CD4-positive, alpha-beta T cell treated with Interleukin-4 for 4 hours (primary cell): Measurements from ENCODE around the gene KANSL3.
"Not testable (repeated sequence)": the region's sequence is repeated elsewhere in the genome, so short reads cannot be mapped to it uniquely, and the experiment has no call there.

ENCODE experiments used
- DNase-seq: peaks from one replicate; pipeline ENCODE4 v3.0.0-alpha.2; 2020

Gene KANSL3

DNA sequence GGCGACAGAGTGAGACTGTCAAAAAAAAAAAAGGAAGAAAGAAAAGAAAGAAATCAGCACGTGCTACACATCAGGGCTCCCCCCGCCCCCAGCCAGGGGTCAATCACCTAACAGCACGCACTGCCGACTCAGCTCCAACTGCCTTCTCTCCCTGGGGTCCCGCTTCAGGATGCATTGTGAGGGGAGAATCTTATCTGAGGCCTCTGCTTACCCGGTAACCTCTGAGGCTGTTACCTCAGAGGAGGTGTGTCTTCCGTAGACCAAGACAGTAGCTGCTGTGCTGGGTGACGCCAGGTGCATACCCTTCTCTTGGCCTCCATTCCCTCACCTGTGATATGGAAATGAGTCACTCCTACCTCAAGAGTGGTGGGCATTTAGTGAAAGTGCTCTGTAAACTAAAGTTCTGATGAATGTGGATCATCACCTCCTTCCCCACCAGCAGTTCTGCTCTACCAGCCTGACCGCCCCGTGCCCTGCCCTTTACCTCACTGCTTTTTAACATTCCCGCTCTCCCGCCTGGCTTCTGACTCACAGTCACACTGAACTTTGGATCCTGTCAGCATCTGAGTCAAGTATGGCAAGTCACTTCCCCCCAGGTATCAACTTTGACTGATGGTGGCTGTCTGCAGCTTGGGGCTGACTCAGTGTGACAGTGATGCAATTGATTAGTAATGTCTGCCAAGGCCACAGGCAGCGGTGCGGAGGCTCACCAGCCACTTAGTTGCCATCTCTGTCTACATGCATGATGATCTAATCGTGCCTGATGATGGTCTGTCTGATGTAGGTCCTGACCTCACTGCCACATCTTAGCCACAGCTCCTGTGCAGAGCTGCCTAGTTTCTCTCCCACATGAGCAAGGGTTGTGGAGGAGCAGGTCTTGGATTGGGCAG lies 81.4 kb downstream of the KANSL3 start:
- DNase-seq = peak; percentile 69

DNA sequence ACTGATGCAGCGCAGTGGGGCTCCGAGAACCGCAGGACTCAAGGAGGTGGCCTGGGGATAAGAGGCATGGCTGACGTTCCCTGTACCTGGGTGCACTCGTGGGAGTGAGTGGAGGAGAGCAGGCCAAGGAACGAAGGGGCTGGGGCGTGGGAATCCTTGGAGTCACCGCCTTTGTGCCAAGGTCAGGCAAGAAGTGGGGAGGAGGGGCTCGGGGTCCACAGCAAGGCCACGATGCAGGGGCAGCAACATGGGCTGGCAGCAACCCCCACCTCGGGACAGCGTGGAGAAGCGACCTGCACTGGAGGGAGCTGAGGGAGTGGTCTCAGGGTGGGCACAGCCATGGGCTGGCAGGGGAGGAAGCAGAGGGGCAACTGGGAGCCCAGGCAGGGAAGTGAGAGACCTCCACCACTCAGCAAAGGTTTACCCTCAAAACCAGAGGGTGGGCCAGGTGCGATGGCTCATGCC lies 82.9 kb downstream of the KANSL3 start:
- no peak for DNase-seq

GRCh38 chr2:96554293-96555145 lies 83.6 kb downstream of the KANSL3 start:
- peak; percentile 55 for DNase-seq

- not testable (repeated sequence) for DNase-seq
Observed at GRCh38 chr2:96553957-96554292, 84.2 kb downstream of the KANSL3 start.

DNA sequence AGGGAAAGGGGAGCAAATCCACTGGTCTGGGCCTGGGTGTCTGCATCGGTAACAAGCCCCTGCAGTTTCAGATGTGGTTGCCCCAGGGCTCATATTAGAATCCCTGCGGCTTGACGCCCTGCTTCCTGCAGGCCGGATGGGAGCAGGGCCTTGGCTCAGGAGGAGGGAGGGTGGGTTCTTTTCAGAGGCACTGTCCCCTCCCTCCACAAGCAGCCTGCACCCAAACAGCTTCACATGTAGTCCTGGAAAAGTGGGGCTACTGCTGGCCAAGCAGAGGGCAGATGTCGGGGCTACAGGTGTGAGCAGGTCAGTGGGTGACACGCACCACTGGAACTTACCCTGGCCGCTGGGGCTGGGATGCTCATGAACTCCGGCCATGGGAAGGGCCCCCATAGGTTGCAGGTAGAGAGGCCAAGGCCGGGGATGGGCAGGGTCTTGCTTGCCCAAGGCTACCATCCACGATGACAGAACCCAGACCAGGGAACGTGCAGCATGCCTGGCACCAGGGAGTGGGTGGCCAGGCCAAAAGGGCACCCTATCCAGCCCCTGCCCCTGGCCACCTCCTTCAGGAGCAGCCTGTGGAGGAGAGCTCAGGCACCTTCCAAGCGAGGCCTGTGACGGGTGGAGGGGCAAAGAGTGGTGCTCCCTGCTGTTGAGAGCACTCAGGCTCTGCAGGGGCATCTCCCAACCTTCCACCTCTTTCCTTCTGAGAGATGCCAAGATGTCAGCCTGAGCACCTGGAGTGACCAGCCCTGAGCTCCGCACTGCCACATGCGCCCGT lies 84.7 kb downstream of the KANSL3 start:
- DNase-seq = no peak

DNA sequence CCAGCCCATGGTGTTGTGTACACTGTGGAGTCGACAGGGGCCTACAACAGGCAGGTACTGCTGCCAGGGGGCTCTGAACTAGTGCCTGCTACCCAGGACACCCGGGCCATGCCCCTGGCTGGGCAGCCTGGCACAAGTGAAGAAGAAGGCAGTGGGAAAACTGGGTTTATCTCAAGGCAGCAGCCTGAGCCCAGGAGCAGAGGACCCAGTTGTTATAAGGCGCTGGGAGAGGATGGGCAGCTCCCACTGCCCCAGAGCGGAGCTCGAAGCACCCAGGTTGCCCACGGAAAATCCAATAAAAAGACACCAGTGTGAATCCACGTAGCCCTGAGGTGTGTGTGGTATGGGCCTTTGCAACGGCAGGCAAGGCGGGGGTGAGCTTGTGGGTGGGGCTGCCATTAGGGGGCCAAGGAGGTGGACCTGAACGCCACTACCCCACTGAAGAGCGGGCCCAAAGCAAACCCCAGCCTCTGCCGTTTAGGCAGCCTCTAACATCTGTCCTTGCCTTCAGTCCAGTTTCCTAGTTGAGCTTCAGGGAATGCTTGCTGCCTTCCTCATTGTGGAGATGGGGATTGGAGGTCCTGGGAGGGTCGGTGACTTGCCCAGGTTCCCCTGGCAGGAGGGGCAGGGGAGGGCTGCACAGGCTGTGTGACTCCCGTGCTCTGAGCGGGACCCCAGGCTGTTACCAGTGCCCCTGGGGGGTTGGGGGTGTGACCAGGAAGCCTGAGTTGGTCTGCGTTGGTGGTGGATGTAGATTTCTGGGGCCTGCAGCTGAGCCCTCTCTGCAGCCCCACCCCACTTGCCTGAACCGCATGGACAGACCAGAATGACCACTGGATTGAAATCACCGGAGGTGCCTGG lies 85.6 kb downstream of the KANSL3 start:
- DNase-seq = no peak

DNA sequence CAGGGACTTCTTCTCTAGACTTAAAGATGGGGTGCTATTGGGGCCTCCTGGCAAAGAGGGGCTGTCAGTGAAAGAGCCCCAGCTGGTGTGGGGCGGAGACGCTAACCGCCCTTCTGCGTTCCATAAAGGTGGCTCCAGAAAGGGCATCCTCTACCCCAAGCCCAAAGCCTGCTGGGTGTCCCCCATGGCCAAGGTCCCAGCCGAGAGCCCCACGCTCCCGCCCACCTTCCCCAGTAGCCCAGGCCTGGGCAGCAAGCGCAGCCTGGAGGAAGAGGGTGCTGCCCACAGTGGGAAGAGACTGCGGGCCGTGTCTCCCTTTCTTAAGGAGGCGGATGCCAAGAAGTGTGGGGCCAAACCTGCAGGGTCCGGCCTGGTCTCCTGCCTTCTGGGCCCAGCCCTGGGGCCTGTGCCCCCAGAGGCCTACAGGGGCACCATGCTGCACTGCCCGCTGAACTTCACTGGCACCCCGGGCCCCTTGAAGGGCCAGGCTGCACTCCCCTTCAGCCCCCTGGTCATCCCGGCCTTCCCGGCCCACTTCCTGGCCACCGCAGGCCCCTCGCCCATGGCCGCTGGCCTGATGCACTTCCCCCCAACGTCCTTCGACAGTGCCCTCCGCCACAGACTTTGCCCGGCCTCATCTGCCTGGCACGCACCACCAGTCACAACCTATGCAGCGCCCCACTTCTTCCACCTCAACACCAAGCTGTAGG lies 86.4 kb downstream of the KANSL3 start:
- no peak for DNase-seq

DNA sequence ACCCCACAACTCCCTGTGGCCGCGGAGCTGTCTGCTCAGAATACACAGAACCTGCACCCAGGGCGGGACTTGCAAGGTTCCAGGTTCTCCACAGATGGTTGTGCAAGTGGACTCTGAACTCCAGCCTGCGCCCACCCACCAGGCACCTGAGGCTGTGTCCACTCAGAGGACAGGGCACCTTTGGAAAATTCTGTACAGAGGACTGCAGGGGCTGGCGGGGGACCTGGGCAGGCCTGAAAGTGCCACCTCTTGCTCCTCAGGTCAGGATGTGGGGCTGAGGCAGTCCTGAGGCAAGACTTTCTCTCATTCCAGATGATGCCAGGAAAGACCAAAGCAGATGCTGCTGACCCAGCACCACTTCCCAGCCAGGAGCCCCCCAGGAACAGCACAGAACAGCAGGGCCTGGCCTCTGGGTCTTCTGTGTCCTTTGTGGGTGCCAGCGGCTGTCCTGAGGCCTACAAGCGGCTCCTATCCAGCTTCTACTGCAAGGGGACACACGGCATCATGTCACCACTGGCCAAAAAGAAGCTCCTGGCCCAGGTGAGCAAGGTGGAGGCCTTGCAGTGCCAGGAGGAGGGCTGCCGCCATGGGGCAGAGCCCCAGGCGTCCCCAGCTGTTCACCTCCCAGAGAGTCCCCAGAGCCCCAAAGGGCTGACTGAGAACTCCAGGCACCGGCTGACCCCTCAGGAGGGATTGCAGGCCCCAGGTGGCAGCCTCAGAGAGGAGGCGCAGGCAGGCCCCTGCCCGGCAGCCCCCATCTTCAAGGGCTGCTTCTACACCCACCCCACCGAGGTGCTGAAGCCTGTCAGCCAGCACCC lies 87.1 kb downstream of the KANSL3 start:
- no peak for DNase-seq

DNA sequence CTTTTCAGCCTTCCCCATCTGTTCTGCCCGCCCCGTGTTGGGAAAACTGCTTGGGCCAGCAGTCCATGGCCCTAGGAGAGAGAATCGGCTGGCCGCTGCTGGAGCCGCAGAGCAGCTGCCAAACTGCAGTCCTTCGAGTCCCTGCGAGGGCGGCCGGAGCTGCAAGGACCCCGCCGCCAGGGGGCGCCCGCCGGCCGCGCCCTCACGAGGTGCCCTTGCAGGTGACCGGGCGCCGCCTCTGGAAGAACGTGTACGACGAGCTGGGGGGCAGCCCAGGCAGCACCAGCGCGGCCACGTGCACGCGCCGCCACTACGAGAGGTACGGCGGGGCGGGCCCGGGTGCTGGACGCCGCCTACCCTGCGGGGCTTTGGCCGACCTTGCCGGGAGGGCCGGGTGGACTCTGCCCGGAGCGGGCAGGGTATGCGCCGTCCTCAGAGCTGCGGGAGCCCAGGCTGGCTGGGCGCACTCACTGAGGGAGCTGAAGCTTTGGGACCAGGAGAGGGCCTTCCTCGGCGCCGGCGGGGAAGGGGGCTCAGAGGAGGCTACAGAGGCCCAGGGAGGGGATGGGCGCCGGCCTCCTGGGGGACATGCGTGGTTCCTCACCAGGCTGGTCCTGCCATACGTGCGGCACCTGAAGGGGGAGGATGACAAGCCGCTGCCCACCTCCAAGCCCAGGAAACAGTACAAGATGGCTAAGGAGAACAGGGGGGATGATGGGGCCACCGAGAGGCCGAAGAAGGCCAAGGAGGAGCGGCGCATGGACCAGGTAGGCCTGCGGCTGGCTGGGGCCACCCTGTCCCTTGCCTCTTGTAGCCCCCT lies 87.9 kb downstream of the KANSL3 start:
- DNase-seq = no peak

GRCh38 chr2:96549466-96549785 lies 88.7 kb downstream of the KANSL3 start:
- no peak for DNase-seq

GRCh38 chr2:96548558-96549465 lies 89.3 kb downstream of the KANSL3 start:
- DNase-seq = no peak

DNA sequence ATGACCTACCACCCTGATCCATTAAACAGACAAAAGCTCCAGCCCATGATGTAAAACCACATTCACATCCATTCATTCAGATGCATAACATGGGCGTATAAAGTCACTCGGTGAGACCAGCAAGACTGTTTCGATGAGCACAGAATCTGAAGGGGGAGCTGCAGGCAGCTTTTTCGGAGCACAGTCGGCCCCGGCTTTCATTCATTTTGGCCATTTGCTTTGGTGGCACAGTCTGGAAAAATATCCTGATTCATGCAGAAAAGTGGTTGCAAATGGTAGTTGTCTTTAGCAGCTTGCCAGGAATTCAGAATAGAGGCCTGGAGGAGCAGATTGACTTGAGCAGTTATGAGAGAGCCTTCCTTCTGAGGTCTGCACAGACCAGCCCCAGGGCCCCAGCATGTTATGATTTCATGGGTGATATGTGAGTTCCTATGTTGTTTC lies 90.4 kb downstream of the KANSL3 start:
- no peak for DNase-seq

DNA sequence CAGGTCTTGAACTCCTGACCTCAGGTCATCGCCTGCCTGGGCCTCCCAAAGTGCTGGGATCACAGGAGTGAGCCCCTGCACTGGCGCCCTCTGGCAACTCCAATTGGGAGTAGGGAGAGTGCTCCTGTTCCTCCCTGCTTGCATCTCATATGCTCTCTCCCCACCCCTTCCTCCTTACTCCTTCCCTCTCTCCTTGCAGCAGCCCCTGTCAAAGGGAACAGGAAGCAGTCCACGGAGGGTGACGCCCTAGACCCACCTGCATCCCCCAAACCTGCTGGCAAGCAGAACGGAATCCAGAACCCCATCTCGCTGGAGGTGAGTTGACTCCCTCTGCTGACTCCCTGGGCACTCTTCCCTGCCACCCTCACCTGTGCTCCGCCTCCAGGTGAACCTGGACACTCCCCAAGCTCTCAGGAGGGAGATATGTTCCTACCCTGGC lies 90.9 kb downstream of the KANSL3 start:
- DNase-seq = no peak

GRCh38 chr2:96546797-96547196 lies 91.3 kb downstream of the KANSL3 start:
- DNase-seq = no peak

DNA sequence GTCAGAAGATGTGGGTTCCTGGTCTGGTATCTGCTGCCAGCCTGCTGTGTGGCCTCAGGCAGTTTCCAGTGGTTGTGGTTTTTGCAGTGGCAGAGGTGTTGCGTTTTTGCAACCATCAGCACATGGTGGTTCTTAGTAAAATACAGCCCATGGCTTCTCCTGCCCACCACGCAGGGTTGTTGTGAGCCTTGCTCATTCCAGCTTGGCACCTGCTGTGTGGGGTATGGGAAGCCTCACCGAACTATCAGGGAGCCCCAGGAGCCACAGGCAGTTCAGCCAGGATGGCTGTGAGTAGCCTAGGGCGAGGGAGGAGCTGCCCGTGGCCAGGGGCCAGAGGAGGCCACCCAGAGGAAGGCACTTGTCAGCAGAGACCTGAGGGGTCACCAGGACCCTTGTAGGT lies 91.8 kb downstream of the KANSL3 start:
- peak; percentile 25 for DNase-seq
